Astrocyte (in vitro differentiated cells and primary cell): ENCODE results near the gene GART. TPM values are rescaled to one million over a fixed set of nuclear protein-coding genes. Genes with fewer than 3 reads are reported as not detected.

Source experiments
- DNase-seq: peaks from one replicate; pipeline ENCODE4 v3.0.0-alpha.2; 2010; ENCODE audit warnings: low read depth
- FAIRE-seq: peaks from 2 replicates; lab custom pipeline; 2011; peaks lifted over from hg19 to GRCh38; lab: Jason Lieb, UNC
- H2AFZ ChIP-seq: 2 replicates; pipeline ENCODE4 v1.6.0; 2012; ENCODE audit warnings: low read depth, low read length, inconsistent platforms
- H3K27ac ChIP-seq: 2 replicates; pipeline ENCODE4 v1.5.1; 2011; ENCODE audit warnings: low read depth, low read length, inconsistent platforms
- H3K27me3 ChIP-seq: 2 replicates; pipeline ENCODE4 v1.6.0; 2011; ENCODE audit warnings: low read length, inconsistent platforms; ENCODE audit not compliant: insufficient read depth
- H3K36me3 ChIP-seq: 2 replicates; pipeline ENCODE4 v1.5.1; 2011; ENCODE audit warnings: low read length, inconsistent platforms; ENCODE audit not compliant: insufficient read depth
- H3K4me1 ChIP-seq: 2 replicates; pipeline ENCODE4 v1.5.1; 2011; ENCODE audit warnings: low read length, inconsistent platforms; ENCODE audit not compliant: insufficient read depth
- H3K4me2 ChIP-seq: 2 replicates; pipeline ENCODE4 v1.6.0; 2012; ENCODE audit warnings: low read length, inconsistent platforms
- H3K4me3 ChIP-seq: 2 replicates; pipeline ENCODE4 v1.5.1; 2011; ENCODE audit warnings: low read depth, mild to moderate bottlenecking, low read length, inconsistent platforms; ENCODE audit not compliant: insufficient read depth
- H3K79me2 ChIP-seq: 2 replicates; pipeline ENCODE4 v1.6.0; 2012; ENCODE audit warnings: mild to moderate bottlenecking, low read length, inconsistent platforms; ENCODE audit not compliant: insufficient read depth
- H3K9ac ChIP-seq: 2 replicates; pipeline ENCODE4 v1.6.0; 2012; ENCODE audit warnings: mild to moderate bottlenecking, low read length, inconsistent platforms
- H3K9me3 ChIP-seq: 2 replicates; pipeline ENCODE4 v1.5.1; 2012; ENCODE audit warnings: low read depth, mild to moderate bottlenecking, low read length, inconsistent platforms; ENCODE audit not compliant: insufficient read depth
- H4K20me1 ChIP-seq: 2 replicates; pipeline ENCODE4 v1.6.0; 2012; ENCODE audit warnings: low read length, inconsistent platforms; ENCODE audit not compliant: insufficient read depth
- H3K27ac Mint-ChIP-seq: one replicate; pipeline ENCODE4 v1.8.0; 2021; ENCODE audit warnings: mild to moderate bottlenecking, mixed read lengths; ENCODE audit not compliant: unreplicated experiment
- H3K27me3 Mint-ChIP-seq: one replicate; pipeline ENCODE4 v1.8.0; 2021; ENCODE audit warnings: low read depth, mixed read lengths; ENCODE audit not compliant: unreplicated experiment
- H3K36me3 Mint-ChIP-seq: one replicate; pipeline ENCODE4 v1.8.0; 2021; ENCODE audit warnings: low read depth, mixed read lengths; ENCODE audit not compliant: unreplicated experiment
- H3K4me1 Mint-ChIP-seq: one replicate; pipeline ENCODE4 v1.8.0; 2021; ENCODE audit warnings: low read depth, mixed read lengths; ENCODE audit not compliant: unreplicated experiment
- H3K4me3 Mint-ChIP-seq: one replicate; pipeline ENCODE4 v1.8.0; 2021; ENCODE audit warnings: mild to moderate bottlenecking, moderate library complexity, mixed read lengths; ENCODE audit not compliant: unreplicated experiment
- H3K9me3 Mint-ChIP-seq: one replicate; pipeline ENCODE4 v1.8.0; 2021; ENCODE audit warnings: mild to moderate bottlenecking, mixed read lengths; ENCODE audit not compliant: unreplicated experiment
- EZH2 ChIP-seq: IDR thresholded peaks from 2 replicates; pipeline ENCODE4 v1.6.1; 2012; ENCODE audit warnings: mild to moderate bottlenecking, low read length, inconsistent platforms; ENCODE audit not compliant: insufficient read depth
- total RNA-seq: library from RNA; stranded (reverse); gene quantifications from 2 replicates; pipeline ENCODE4 v1.2.1, GENCODE V29; 2021
- TF ChIP-seq, protein P1 (sequence below): IDR thresholded peaks from 2 replicates; pipeline ENCODE4 v1.5.1; 2011; ENCODE audit warnings: low read depth, mild to moderate bottlenecking, inconsistent platforms, low read length, moderate library complexity; ENCODE audit not compliant: insufficient read depth

The GART gene
- total RNA-seq, 1 donor from 2014 or later, result 99.5 TPM

DNA sequence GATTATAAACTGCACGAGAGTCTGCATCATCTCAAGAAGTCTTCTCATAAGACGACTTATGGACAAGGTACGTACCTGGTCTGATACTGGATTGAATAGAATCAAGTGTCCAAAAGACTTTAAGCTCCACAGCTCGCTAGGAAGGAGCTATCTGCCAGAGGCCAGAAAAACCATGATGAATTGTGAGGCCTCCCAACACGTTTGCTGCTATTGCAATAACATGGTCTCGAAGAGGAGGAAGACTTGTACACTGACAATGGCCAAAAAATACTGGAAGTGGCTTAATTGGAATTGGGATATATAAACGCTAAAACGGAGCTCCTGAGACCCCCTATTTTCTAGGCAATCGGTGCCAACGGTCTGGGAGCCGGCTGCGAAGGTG lies 50.9 kb downstream of the GART start:
- H2AFZ ChIP-seq, result peak overlapping the region; percentile 100
- peak overlapping the region; percentile 94 for H3K4me3 ChIP-seq
- peak overlapping the region; percentile 90 for H3K4me3 Mint-ChIP-seq
- H3K36me3 Mint-ChIP-seq, result peaks cover 3% of the 10 kb centered on the region
- FAIRE-seq (no peak), DNase-seq (peak; percentile 1)
- H3K4me1 ChIP-seq, result peaks cover 5% of the 10 kb centered on the region
- H3K9me3 ChIP-seq, result no peaks in the 10 kb centered on the region
- H3K79me2 ChIP-seq, result no peaks in the 10 kb centered on the region
- H3K27me3 Mint-ChIP-seq, result no peaks in the 10 kb centered on the region
- no peaks in the 10 kb centered on the region for H3K36me3 ChIP-seq
- no peaks in the 10 kb centered on the region for H3K27me3 ChIP-seq
- peak overlapping the region; percentile 89 for H3K9ac ChIP-seq
- H3K27ac Mint-ChIP-seq, result peak overlapping the region; percentile 68
- no peaks in the 10 kb centered on the region for H3K4me1 Mint-ChIP-seq
- H4K20me1 ChIP-seq, result no peaks in the 10 kb centered on the region
- no peak for TF ChIP-seq EZH2
- TF ChIP-seq, protein P1, sequence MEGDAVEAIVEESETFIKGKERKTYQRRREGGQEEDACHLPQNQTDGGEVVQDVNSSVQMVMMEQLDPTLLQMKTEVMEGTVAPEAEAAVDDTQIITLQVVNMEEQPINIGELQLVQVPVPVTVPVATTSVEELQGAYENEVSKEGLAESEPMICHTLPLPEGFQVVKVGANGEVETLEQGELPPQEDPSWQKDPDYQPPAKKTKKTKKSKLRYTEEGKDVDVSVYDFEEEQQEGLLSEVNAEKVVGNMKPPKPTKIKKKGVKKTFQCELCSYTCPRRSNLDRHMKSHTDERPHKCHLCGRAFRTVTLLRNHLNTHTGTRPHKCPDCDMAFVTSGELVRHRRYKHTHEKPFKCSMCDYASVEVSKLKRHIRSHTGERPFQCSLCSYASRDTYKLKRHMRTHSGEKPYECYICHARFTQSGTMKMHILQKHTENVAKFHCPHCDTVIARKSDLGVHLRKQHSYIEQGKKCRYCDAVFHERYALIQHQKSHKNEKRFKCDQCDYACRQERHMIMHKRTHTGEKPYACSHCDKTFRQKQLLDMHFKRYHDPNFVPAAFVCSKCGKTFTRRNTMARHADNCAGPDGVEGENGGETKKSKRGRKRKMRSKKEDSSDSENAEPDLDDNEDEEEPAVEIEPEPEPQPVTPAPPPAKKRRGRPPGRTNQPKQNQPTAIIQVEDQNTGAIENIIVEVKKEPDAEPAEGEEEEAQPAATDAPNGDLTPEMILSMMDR, result no peak
- peak overlapping the region; percentile 83 for H3K27ac ChIP-seq
- H3K4me2 ChIP-seq, result peak overlapping the region; percentile 88
- H3K9me3 Mint-ChIP-seq, result no peaks in the 10 kb centered on the region

DNA sequence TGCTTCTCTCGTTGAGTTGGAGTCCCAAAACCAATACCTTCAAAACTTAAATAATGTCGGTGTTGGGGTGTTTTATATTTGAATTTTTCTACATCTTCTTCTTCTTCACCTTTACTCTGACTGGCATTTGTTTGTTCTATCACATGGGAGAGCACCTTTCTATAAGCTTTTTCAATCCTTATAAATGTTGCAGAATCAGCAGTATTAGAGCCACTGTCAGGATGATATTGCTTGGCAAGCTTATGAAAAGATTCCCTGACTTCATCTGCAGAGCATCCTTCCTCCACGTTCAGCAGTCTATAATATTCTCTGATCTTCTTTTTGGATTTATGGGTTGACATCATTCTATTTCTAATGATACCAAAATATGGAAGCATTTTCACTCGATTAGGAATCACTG lies 53.0 kb downstream of the GART start:
- DNase-seq, result no peak
- no peaks in the 10 kb centered on the region for H3K27me3 Mint-ChIP-seq

DNA sequence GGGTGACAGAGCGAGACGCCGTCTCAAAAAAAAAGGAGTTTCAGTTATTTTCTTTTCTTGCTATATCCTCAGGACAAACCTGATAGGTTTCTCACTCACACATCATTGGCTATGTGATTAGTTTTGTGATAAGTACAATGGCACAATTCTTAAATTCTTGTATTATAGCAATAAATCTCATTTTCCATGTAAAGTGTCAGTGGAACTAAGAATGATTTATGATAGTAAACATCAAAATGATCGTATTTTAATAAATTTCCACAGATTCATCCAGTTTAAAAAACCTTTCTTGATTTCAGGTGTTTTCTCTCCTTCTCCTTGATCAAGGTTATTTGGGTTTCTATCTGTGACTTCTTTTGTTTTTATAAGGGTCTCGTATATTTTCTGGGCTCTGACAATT lies 53.9 kb downstream of the GART start:
- H3K4me1 Mint-ChIP-seq, result no peaks in the 10 kb centered on the region
- no peaks in the 10 kb centered on the region for H3K27me3 Mint-ChIP-seq
- no peak overlapping the region for H3K4me3 Mint-ChIP-seq
- H3K36me3 Mint-ChIP-seq, result peaks cover 3% of the 10 kb centered on the region
- H3K27ac Mint-ChIP-seq, result no peak overlapping the region
- H3K36me3 ChIP-seq, result no peaks in the 10 kb centered on the region
- no peaks in the 10 kb centered on the region for H3K9me3 Mint-ChIP-seq
- no peak for DNase-seq
- peaks cover 5% of the 10 kb centered on the region for H3K4me1 ChIP-seq
- H4K20me1 ChIP-seq, result no peaks in the 10 kb centered on the region
- TF ChIP-seq, protein P1, result no peak
- no peak for TF ChIP-seq EZH2
- H3K9me3 ChIP-seq, result no peaks in the 10 kb centered on the region
- H3K4me3 ChIP-seq, result no peak overlapping the region
- H3K27ac ChIP-seq, result no peak overlapping the region
- no peaks in the 10 kb centered on the region for H3K27me3 ChIP-seq
- no peak for FAIRE-seq
- no peak overlapping the region for H2AFZ ChIP-seq
- H3K9ac ChIP-seq, result no peak overlapping the region
- H3K4me2 ChIP-seq, result no peak overlapping the region
- H3K79me2 ChIP-seq, result no peaks in the 10 kb centered on the region

More for the DNA sequence above, 53.0 kb downstream of the GART start:
- H4K20me1 ChIP-seq, result no peaks in the 10 kb centered on the region
- no peaks in the 10 kb centered on the region for H3K27me3 ChIP-seq
- TF ChIP-seq, protein P1, result no peak
- TF ChIP-seq EZH2, result no peak
- H3K9me3 ChIP-seq, result no peaks in the 10 kb centered on the region
- Mint-ChIP-seq H3K4me3 (no peak overlapping the region), H3K9me3 (no peaks in the 10 kb centered on the region), H3K27ac (no peak overlapping the region), H3K36me3 (peaks cover 3% of the 10 kb centered on the region), H3K4me1 (no peaks in the 10 kb centered on the region)
- H3K4me2 ChIP-seq, result no peak overlapping the region
- no peaks in the 10 kb centered on the region for H3K79me2 ChIP-seq
- H3K9ac ChIP-seq, result no peak overlapping the region
- no peak overlapping the region for H2AFZ ChIP-seq
- no peak overlapping the region for H3K27ac ChIP-seq
- H3K4me3 ChIP-seq, result no peak overlapping the region
- H3K36me3 ChIP-seq, result no peaks in the 10 kb centered on the region
- FAIRE-seq, result no peak
- peaks cover 5% of the 10 kb centered on the region for H3K4me1 ChIP-seq
